Activated CD4-positive, alpha-beta T cell treated with anti-CD3 and anti-CD28 coated beads, Interleukin-10, Interleukin-2, amounts not matched to agents 100 ng/mL and 50 ng/mL, durations not matched to agents 16 hours and 8 hours (primary cell): ENCODE results near the gene MRPL12.

Experiments used
- DNase-seq: peaks from one replicate; pipeline ENCODE4 v3.0.0-alpha.2; 2020

MRPL12 gene

DNA sequence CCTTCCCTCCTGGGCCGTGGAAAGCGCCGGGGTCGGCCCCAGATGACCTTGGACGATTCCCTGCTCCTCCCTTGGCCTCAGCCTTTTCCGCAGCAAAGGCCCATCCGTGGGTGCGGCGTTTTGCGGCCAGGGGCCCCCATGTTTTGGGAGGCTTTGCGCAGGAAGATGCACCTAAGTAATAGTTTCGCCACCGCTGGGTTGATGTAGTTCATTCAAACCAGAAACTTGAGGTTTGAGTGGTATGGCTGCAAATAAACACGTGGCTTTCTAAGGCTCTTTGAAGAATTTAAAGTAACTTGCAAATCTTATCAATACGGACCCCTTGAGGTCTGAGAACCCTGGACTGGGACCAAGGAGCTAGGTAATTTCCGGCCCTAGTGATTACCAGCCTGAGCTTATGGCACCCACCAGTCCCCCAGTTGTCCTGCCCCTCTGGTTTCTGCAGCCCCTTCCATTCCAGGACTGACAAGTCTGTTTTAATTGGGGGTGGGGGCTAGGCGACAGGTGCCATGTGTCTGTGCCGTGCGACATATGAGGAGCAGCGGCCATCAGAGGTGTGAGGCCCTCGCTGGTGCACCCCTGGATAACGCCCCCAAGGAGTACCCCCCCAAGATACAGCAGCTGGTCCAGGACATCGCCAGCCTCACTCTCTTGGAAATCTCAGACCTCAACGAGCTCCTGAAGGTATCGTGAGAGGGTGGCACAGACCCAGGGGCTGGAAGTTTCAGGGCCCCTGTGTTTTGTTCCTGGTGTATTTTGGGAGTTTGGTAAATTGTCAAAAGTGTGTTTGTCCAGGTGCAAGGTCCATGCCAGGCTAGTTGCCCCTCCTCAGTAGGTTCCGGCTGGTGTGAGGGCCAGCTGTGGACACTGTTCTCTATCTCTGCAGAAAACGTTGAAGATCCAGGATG, 834 bp downstream of the MRPL12 start:
- no peak for DNase-seq

DNA sequence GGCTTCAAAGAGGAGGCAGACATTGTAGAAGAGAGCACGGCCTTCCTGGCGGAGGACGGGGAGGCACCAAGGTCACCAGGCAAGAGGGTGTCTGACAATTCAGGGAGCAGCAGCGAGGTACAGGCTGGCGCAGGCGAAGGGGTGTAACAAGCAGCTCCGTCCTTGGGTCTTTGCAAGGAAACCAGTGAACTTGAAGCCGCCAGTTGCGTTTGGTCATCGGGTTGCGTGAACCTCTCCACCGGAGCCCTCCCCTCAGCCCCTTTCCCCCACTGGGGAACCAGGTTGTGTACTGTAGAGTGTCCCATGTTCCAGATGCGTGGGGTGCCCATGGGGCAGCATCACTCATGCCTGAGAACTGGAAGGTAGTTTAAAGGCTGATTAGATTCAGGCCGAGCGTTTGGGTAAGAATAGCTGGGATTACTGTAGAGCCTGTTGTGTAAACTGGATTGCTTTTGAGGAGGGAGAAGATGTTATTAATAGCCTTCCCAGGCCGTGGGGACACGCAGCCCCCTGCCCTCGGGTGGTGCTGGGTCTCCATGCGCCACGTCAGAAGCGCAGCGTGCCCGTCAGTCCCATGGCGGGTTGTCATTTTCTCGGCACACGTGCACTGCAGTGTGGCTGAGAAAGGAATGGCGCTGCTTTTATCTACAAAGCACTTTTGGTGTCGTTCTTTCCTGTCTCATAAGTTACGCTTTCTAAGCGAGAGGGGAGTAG, 2.5 kb downstream of the MRPL12 start:
- DNase-seq, result no peak

DNA sequence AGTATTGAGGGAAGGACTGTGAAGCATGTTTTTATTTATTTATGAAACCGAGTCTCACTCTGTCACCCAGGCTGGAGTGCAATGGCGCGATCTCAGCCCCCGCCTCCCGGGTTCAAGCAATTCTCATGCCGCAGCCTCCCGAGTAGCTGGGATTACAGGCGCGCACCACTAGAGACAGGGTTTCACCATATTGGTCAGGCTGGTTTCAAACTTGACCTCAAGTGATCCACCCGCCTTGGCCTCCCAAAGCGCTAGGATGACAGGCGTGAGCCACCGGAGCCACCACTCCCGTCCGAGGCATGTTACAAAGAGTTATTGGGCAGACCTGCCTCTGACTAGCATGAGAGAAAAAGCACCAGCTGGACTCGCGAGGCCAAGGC, 3.1 kb downstream of the MRPL12 start:
- no peak for DNase-seq

DNA sequence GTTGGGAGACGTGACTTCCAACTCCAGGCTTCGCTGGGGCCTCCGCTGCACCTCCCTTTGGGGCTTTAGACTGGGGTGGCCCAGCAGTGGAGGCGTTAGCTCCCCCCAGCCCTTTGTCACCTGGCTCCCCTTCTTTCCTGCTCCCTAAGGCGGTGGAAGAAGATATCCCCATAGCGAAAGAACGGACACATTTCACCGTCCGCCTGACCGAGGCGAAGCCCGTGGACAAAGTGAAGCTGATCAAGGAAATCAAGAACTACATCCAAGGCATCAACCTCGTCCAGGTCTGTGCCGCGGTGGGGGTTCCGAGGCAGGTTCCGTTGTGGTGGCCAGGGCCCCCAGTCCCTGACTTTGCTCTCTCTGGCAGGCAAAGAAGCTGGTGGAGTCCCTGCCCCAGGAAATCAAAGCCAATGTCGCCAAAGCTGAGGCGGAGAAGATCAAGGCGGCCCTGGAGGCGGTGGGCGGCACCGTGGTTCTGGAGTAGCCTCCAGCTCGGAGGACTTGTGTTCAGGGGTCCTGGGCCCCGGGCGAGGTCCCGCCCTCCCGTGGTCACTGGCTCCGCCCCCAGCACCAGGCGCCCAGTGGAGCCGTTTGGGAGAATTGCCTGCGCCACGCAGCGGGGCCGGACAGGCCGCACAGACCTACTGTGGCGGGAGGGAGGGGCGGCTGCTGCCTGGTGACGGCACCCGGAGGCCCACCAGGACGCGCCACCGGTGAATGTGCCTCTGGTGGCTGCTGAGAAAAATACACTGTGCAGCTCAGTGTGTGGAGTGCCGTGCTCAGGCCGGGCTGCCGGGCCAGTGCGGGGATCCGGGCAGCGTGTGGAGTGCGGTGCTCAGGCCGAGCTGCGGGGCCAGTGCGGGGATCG, 3.8 kb downstream of the MRPL12 start:
- DNase-seq, result no peak

- DNase-seq, result no peak
These were observed 4.8 kb downstream of the MRPL12 start for GRCh38 chr17:81707725-81708646.

GRCh38 chr17:81708739-81709185, 5.6 kb downstream of the MRPL12 start:
- DNase-seq, result no peak

GRCh38 chr17:81710514-81711308, 7.5 kb downstream of the MRPL12 start:
- no peak for DNase-seq

GRCh38 chr17:81711814-81712467, 8.8 kb downstream of the MRPL12 start, which contains the start of gene SLC25A10:
Gene SLC25A10, plus strand, starts transcription at chr17:81712284. Its CDS starts 143 bp downstream, at chr17:81712427.
- DNase-seq, result peak; percentile 90

DNA sequence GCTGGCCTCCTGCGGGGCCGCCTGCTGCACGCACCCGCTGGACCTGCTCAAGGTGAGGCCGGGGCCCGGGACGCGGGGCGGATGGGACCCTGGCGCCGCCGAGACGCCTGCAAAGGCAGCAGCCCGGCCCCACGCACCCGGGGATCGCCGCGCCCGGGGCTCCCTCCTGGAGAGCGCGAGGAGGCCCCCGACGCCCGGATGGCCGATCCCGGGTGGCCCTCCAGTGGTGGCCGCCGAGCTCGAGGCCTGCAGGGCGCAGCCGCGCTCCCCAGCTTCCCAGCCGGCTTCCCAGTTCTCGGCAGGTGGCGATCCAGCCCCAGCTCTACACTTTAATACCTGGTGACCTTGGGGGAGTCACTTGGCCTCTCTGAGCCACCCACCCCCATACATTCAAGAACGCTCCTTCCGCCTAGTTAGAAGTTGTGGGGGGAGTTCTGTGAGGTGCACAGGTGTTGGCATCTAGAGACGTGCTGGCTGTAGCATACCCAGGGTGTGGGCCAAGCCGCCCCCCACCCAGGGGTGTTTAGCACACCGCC, 9.4 kb downstream of the MRPL12 start:
- DNase-seq, result peak; percentile 36

- no peak for DNase-seq
These were observed 9.9 kb downstream of the MRPL12 start for GRCh38 chr17:81713004-81713555.

- no peak for DNase-seq
These were observed 10.6 kb downstream of the MRPL12 start for GRCh38 chr17:81713556-81714411.

GRCh38 chr17:81714412-81715106, 11.4 kb downstream of the MRPL12 start:
- no peak for DNase-seq

DNA sequence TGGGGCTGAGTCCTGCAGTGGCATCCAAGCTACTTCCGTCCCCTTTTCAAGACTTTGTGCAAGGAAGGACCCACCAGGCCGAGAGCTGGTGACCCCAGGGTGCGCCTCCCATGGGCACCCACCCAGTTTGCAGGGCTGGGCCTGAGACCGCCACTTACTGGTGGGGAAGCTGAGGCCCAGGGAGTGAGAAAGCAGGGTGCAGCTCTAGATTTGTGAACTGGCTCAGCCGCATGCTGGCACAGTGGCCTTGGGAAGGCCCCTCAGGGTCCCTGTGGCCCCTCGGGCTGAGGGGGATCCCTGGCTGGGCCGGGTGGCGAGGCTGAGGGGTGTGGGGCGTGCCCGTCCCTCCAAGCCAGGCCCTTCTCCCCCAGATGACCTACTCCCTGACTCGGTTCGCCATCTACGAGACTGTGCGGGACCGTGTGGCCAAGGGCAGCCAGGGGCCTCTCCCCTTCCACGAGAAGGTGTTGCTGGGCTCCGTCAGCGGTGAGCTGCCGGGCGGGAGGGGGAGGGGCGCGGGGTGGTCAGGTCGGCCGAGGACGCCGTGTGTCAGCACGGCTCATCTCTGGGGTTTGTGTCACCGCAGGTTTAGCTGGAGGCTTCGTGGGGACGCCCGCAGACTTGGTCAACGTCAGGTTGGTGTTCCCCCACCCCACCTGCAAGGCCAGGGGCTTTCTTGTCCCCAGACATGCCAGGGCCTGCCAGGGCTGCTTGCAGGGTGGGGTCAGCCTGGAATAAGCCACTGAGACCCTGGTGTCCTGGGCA, 12.1 kb downstream of the MRPL12 start:
- DNase-seq, result no peak

DNA sequence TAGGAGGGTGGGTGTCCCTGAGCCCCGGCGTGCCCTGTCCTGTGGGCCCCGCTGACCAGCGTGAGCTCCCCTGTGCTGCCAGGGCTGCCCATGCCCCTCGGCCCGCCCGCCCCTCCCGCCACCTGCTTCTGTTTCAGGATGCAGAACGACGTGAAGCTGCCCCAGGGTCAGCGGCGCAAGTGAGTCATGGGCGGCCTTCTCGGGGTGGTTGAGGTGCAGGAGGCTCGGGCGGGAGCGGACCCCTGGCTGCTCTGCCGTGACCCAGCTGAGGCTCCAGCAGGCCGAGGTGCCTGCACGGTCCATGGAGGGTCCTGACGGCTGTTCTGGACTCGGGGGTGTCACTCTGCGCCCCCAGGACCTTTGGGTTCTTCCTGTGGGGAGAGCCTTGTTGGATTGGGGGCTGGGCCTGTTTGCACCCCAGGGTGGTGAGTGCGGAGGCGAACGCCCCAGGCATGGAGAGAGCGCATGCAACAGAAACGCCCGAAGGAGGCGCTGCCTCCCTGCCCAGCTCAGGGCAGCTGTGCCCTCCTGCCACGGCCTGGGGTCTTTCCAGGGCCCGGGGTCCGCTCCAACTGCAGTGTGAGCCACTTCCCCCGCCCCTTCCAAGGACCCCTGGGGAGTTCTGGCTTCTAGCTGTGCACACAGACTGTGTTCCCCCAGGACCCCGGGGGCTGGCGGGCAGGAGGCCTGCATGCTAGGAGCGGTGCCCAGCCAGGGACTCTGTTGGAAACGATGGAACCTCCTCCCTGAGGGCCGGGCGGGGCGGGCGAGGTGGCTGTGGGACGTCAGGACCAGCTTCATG, 12.9 kb downstream of the MRPL12 start:
- DNase-seq, result no peak

DNA sequence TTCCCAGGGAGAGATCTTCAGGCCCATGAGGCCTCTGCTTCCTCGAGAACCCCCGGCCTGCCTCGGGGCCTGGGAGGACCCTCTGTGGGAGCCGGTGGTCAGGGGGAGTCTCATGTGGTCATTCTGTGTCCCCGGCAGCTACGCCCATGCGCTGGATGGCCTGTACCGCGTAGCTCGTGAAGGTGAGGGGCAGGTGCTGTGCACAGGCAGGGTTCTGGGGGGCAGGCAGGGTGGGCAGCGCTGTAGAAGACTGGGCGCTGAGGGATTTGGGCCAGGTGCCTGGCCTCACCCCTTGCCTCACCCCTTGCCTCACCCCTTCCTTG, 13.5 kb downstream of the MRPL12 start:
- no peak for DNase-seq

GRCh38 chr17:81717049-81717765, 14.0 kb downstream of the MRPL12 start:
- no peak for DNase-seq
